HL-60/S4 (cell line): ENCODE data around the gene DLGAP3.

Experiments used
- in situ Hi-C: fragments of 300-500 bp; cut with MboI; formaldehyde crosslinking; loops from 2 replicates; pipeline ENCODE4 v1.14.3; 2022; ENCODE audit warnings: low sequenced_read_pairs

DLGAP3 gene

DNA sequence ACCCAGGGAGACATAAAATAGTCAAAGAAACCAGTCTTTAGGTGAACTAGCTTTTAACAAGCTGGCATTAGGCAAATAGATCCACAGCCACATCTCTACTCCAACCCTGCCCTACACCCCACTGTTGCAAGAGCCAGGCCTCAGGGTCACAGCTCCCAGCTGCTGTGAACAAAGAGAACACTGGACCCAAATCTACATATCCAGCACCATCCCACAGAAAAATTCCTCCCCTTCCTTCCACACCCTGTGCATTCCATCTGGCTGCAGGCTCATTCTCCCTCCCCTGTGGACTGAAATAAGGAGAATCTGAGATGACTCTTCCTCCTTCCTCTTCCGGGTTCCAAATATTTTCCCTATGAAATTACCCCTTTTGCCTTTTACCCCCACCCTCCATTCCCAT lies 23.2 kb downstream of the DLGAP3 start:
- in situ Hi-C loops = no loop called here

- in situ Hi-C loops = no loop called here
These were observed 24.4 kb downstream of the DLGAP3 start for GRCh38 chr1:34905098-34905459.

- in situ Hi-C loops = no loop called here
These were observed 25.0 kb downstream of the DLGAP3 start for GRCh38 chr1:34904236-34905097.

DNA sequence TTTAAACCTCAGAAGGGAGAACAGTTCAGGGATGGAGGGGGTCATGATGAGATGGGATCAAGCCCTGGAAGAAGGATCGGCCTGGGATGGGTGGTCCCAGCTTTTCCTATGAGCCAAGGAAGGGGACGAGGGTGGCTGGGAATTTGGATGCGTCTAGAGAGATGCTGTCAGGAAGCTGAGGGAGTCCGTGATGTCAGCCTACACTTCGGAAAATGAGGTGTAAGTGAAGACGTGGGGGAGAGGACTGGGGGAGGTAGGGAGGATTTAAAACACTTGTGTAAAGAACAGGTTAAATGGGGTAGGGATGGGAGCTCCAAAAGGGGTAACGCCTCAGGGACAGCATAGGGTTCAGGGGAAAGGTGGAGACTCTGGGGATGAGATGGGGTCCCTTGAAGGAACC lies 27.5 kb downstream of the DLGAP3 start:
- in situ Hi-C loops = no loop called here

- in situ Hi-C loops = no loop called here
These were observed 28.5 kb downstream of the DLGAP3 start for GRCh38 chr1:34900775-34901502.

- in situ Hi-C loops = no loop called here
These were observed 29.5 kb downstream of the DLGAP3 start for GRCh38 chr1:34899906-34900305.

GRCh38 chr1:34899471-34899870 lies 30.0 kb downstream of the DLGAP3 start:
- in situ Hi-C loops = no loop called here

GRCh38 chr1:34898330-34898761 lies 31.1 kb downstream of the DLGAP3 start:
- in situ Hi-C loops = no loop called here

DNA sequence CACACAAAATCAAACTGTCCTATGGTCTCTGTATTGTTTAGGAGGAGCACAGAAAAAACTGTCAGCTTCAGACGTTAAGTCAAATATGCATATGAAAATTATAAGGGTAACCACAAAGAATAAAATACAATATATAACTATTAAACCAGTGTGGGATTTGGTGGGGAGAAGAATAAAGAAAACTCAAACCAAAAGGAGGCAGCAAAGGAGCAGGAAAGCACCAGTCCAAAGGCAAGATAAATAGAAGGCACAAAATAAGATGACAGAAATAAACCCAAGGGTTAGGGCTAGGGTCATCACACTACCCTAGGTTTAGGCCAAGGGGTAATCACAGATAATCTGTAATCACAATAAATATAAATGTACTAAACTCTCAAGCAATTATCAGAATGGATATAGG lies 32.8 kb downstream of the DLGAP3 start:
- in situ Hi-C loops = no loop called here

GRCh38 chr1:34889705-34890104 lies 39.7 kb downstream of the DLGAP3 start:
- in situ Hi-C loops = no loop called here

GRCh38 chr1:34887593-34887992 lies 41.9 kb downstream of the DLGAP3 start:
- in situ Hi-C loops = no loop called here

DNA sequence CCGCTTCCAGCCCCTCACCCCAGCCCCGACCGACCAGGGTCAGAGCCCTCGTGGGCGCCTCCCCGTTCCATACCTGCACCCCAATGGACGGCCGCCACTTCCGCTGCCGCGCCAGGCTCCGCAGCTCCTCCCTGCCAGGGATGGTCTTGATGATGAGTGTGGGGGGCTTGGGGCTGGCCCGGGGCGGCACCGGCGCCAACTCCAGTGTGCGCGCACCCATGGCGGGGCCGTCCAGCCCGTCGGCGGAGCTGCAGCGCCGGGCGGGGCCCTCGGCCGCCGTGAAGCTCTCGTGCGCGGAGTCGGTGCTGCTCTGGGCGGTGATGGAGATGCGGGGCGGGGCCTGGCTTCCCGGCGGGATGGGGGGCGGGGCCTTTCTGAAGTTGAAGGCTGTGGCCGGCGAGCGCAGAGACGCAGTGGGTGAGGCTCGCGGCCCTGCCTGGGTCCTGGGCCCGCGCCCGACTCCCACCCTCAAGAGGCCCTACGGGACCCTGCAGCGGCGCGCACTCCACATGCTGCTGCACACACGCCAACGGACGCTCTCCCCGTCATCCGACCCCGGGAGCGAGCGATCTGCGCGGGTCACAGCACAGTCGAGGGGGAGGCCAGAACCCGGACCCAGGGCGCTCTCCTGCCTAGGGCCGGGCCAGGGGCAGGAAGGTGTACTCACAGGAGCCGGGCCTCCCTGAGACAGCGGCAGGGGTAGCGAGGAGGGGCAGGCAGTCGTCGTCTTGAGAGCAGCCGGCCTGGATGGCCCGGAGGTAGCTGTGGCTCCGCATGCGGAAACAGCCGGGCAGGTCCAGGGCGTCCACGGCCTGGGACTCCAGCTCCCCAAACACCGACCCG lies 43.8 kb downstream of the DLGAP3 start:
- in situ Hi-C loops = no loop called here

- in situ Hi-C loops = no loop called here
These were observed 44.5 kb downstream of the DLGAP3 start for GRCh38 chr1:34884961-34885360.

DNA sequence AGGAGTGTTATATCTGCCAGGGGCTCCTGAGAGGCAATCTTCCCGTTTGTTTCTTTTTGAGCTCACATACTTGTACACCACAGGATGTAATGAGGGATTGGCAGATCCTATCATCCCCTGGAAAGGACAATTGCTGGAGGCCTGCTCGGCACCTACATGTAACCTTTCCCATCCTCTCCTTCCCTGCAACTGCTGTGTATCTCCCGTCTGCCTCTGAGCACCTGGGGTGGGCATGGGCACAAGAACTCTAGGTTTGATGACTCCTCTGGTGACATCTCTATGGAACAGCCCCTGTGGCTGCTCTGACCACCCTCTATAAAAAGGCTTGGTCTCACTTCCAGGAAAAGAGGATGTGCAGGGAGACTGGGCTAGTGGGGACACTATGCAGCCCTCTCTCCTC lies 44.9 kb downstream of the DLGAP3 start:
- in situ Hi-C loops = no loop called here

GRCh38 chr1:34879230-34879629 lies 50.2 kb downstream of the DLGAP3 start:
- in situ Hi-C loops = no loop called here

- in situ Hi-C loops = no loop called here
These were observed 53.0 kb downstream of the DLGAP3 start for GRCh38 chr1:34876406-34876805.

- in situ Hi-C loops = no loop called here
These were observed 55.0 kb downstream of the DLGAP3 start for GRCh38 chr1:34874296-34874952.

DNA sequence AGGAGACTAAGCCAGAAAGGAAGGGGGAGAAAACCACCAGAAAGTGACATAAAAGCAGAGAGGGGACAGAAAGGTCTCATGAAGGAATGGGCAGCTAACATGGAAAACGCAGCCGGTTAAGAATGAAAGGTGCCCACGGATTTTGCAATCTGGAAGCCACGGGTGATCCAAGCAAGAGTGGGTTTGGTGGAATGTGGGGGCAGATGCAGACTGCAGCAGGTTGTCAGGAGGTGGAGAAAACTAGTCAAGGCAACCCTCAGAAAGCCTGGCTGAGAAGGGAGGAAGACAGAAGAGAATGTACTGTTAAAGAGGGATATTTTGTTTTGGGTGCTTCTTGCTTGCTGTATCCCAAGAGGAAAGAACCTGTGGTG lies 57.3 kb downstream of the DLGAP3 start:
- in situ Hi-C loops = no loop called here

- in situ Hi-C loops = no loop called here
These were observed 57.9 kb downstream of the DLGAP3 start for GRCh38 chr1:34871443-34872132.

- in situ Hi-C loops = no loop called here
These were observed 59.1 kb downstream of the DLGAP3 start for GRCh38 chr1:34870395-34870794.
